ENCODE measurements around the gene C14orf180.

Gene C14orf180

GRCh38 chr14:104633276-104634137 is 53.9 kb downstream of the C14orf180 start:
- Histone ChIP-seq H3K27me3 (replicated peaks; ENCODE audit: insufficient read depth, low read length) (peaks cover 39% of the 10 kb centered on the region), H4K20me1 (ENCODE audit: insufficient read depth, low read length) (no peaks in the 10 kb centered on the region), H3K36me3 (replicated peaks; ENCODE audit: insufficient read depth, low read length) (no peaks in the 10 kb centered on the region), H3K4me1 (ENCODE audit: low read length) (no peaks in the 10 kb centered on the region), H3K4me3 (ENCODE audit: low read length) (no peak overlapping the region), H3K9ac (ENCODE audit: low read length) (no peak overlapping the region), H3K27ac (ENCODE audit: low read length) (no peak overlapping the region), H3K9me2 (replicated peaks; ENCODE audit: insufficient read depth, low read length) (no peaks in the 10 kb centered on the region), H2AFZ (ENCODE audit: low read length) (no peak overlapping the region), H3K79me2 (ENCODE audit: low read length) (no peaks in the 10 kb centered on the region), H3K4me2 (ENCODE audit: low read depth, low read length) (no peak overlapping the region), H3F3A (ENCODE audit: insufficient read depth, low read length) (no peaks in the 10 kb centered on the region), H3K9me3 (replicated peaks; ENCODE audit: insufficient read depth, low read length) (no peaks in the 10 kb centered on the region)
- no peak for DNase-seq
- TF ChIP-seq EZH2 (optimal IDR thresholded peaks at IDR 0.05; ENCODE audit: low read depth, low read length): no peak
- no peak for TF ChIP-seq EZH2phosphoT487 (IDR thresholded peaks at IDR 0.05; ENCODE audit: low read length)
- TF ChIP-seq, protein P1, sequence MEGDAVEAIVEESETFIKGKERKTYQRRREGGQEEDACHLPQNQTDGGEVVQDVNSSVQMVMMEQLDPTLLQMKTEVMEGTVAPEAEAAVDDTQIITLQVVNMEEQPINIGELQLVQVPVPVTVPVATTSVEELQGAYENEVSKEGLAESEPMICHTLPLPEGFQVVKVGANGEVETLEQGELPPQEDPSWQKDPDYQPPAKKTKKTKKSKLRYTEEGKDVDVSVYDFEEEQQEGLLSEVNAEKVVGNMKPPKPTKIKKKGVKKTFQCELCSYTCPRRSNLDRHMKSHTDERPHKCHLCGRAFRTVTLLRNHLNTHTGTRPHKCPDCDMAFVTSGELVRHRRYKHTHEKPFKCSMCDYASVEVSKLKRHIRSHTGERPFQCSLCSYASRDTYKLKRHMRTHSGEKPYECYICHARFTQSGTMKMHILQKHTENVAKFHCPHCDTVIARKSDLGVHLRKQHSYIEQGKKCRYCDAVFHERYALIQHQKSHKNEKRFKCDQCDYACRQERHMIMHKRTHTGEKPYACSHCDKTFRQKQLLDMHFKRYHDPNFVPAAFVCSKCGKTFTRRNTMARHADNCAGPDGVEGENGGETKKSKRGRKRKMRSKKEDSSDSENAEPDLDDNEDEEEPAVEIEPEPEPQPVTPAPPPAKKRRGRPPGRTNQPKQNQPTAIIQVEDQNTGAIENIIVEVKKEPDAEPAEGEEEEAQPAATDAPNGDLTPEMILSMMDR (IDR thresholded peaks at IDR 0.05; ENCODE audit: low read length): no peak

GRCh38 chr14:104634138-104634760 is 54.7 kb downstream of the C14orf180 start:
- no peaks in the 10 kb centered on the region for H3K9me2 ChIP-seq (replicated peaks; ENCODE audit: insufficient read depth, low read length)
- no peak overlapping the region for H3K4me3 ChIP-seq (ENCODE audit: low read length)
- no peaks in the 10 kb centered on the region for H3F3A ChIP-seq (ENCODE audit: insufficient read depth, low read length)
- no peaks in the 10 kb centered on the region for H3K36me3 ChIP-seq (replicated peaks; ENCODE audit: insufficient read depth, low read length)
- no peaks in the 10 kb centered on the region for H3K9me3 ChIP-seq (replicated peaks; ENCODE audit: insufficient read depth, low read length)
- H3K9ac ChIP-seq (ENCODE audit: low read length): no peak overlapping the region
- H3K4me2 ChIP-seq (ENCODE audit: low read depth, low read length): no peak overlapping the region
- H3K4me1 ChIP-seq (ENCODE audit: low read length): no peaks in the 10 kb centered on the region
- no peak overlapping the region for H2AFZ ChIP-seq (ENCODE audit: low read length)
- no peak overlapping the region for H3K27ac ChIP-seq (ENCODE audit: low read length)
- no peaks in the 10 kb centered on the region for H4K20me1 ChIP-seq (ENCODE audit: insufficient read depth, low read length)
- H3K79me2 ChIP-seq (ENCODE audit: low read length): no peaks in the 10 kb centered on the region
- DNase-seq: no peak
- no peak for TF ChIP-seq EZH2 (optimal IDR thresholded peaks at IDR 0.05; ENCODE audit: low read depth, low read length)
- no peak for TF ChIP-seq EZH2phosphoT487 (IDR thresholded peaks at IDR 0.05; ENCODE audit: low read length)
- TF ChIP-seq, protein P1 (IDR thresholded peaks at IDR 0.05; ENCODE audit: low read length): no peak
- H3K27me3 ChIP-seq (replicated peaks; ENCODE audit: insufficient read depth, low read length): peaks cover 41% of the 10 kb centered on the region

DNA sequence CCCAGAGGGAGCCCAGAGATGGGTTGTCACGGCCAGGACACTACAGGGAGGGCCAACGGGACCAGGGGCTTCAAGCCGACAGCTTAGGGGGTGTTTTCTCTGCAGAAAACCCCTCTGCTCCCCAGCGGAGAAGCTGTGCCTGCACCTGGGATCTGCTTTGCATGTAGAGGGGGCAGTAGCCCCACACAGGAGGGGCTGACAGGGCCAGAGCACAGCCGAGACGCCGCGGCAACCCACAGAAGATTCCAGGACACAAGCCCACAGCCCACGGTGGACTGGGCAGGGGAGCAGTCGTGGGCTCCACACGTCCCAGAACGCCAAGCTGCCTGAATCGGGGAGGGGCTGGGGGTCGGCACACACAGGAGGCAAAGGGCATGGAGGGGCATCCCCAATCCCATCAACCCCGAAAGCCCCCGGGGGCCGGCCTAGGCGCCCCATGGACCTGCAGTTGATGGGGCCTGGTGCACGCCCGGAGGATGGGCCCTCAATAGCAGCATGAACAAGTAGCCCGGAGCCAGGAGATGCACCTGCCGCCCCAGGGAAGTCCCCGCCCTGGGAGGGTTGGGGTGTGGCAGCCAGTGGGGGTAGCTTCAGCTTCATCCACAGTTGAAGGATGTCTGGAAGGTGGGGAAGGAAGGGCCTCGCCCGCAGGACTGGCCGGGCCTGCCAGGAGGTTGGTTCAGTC is 55.5 kb downstream of the C14orf180 start:
- no peak for TF ChIP-seq EZH2 (optimal IDR thresholded peaks at IDR 0.05; ENCODE audit: low read depth, low read length)
- TF ChIP-seq, protein P1 (IDR thresholded peaks at IDR 0.05; ENCODE audit: low read length): no peak
- no peak for TF ChIP-seq EZH2phosphoT487 (IDR thresholded peaks at IDR 0.05; ENCODE audit: low read length)
- H3K9ac ChIP-seq (ENCODE audit: low read length): no peak overlapping the region
- no peaks in the 10 kb centered on the region for H3K79me2 ChIP-seq (ENCODE audit: low read length)
- no peak overlapping the region for H3K27ac ChIP-seq (ENCODE audit: low read length)
- H3K27me3 ChIP-seq (replicated peaks; ENCODE audit: insufficient read depth, low read length): peaks cover 37% of the 10 kb centered on the region
- H4K20me1 ChIP-seq (ENCODE audit: insufficient read depth, low read length): no peaks in the 10 kb centered on the region
- H3K4me2 ChIP-seq (ENCODE audit: low read depth, low read length): no peak overlapping the region
- H3K36me3 ChIP-seq (replicated peaks; ENCODE audit: insufficient read depth, low read length): no peaks in the 10 kb centered on the region
- H3K4me3 ChIP-seq (ENCODE audit: low read length): no peak overlapping the region
- H3K9me3 ChIP-seq (replicated peaks; ENCODE audit: insufficient read depth, low read length): no peaks in the 10 kb centered on the region
- no peaks in the 10 kb centered on the region for H3K9me2 ChIP-seq (replicated peaks; ENCODE audit: insufficient read depth, low read length)
- H2AFZ ChIP-seq (ENCODE audit: low read length): no peak overlapping the region
- no peaks in the 10 kb centered on the region for H3K4me1 ChIP-seq (ENCODE audit: low read length)
- no peak for DNase-seq
- no peaks in the 10 kb centered on the region for H3F3A ChIP-seq (ENCODE audit: insufficient read depth, low read length)

All from MM.1S (cell line).